Tibial nerve (tissue), 4 donors: ENCODE data around the gene TCHHL1. TPM values are rescaled to one million over a fixed set of nuclear protein-coding genes. Genes with fewer than 3 reads are reported as not detected.

Experiments used
- DNase-seq, 2 donors: peaks; one replicate each; pipeline ENCODE4 v3.0.0-alpha.2; 2019; ENCODE audit warnings: low spot score in 2 of 2
- H3K27ac ChIP-seq, 4 donors: fragments of 200-600 bp; sonication (generic) in 3 of 4; one replicate each; pipeline ENCODE4 v1.5.1; 2017 to 2019; ENCODE audit warnings: mild to moderate bottlenecking in 1 of 4
- H3K27me3 ChIP-seq, 2 donors: fragments of 200-600 bp; sonication (generic) in 1 of 2; one replicate each; pipeline versions ENCODE4 v1.5.1 to v1.6.0; 2017 to 2019
- H3K36me3 ChIP-seq, 3 donors: fragments of 200-600 bp; sonication (generic); one replicate each; pipeline ENCODE4 v1.5.1; 2018 to 2019
- H3K4me1 ChIP-seq, 4 donors: fragments of 200-600 bp; sonication (generic) in 3 of 4; one replicate each; pipeline ENCODE4 v1.5.1; 2017 to 2019
- H3K4me3 ChIP-seq, 4 donors: fragments of 200-600 bp; sonication (generic) in 3 of 4; one replicate each; pipeline ENCODE4 v1.5.1; 2017 to 2019; ENCODE audit warnings: mild to moderate bottlenecking in 1 of 4, moderate library complexity in 1 of 4
- H3K9me3 ChIP-seq, 4 donors: fragments of 200-600 bp; sonication (generic) in 3 of 4; one replicate each; pipeline ENCODE4 v1.5.1; 2017 to 2019
- CTCF ChIP-seq, 5 experiments: fragments of 200-600 bp in 3 of 5; fragments of 450-650 bp in 2 of 5; sonication (generic) in 3 of 5; IDR thresholded peaks; one replicate each; pipeline ENCODE4 v1.5.1; 2016 to 2019; ENCODE audit warnings: antibody characterized with exemption in 5 of 5, mild to moderate bottlenecking in 3 of 5, moderate library complexity in 2 of 5
- EP300 ChIP-seq, 2 donors: sonication (generic); formaldehyde crosslinking; IDR thresholded peaks; one replicate each; pipeline ENCODE4 v1.6.1; 2017; ENCODE audit warnings: antibody characterized with exemption in 2 of 2, mild to moderate bottlenecking in 1 of 2
- POLR2A ChIP-seq, 2 donors: fragments of 450-650 bp; IDR thresholded peaks; one replicate each; pipeline ENCODE4 v1.6.1; 2017; ENCODE audit warnings: antibody characterized with exemption in 2 of 2, mild to moderate bottlenecking in 2 of 2, moderate library complexity in 2 of 2
- WGBS, 2 donors: methylation state at CpG; one replicate each; pipeline ENCODE4 v1.1.5; 2018; 5-methylcytosine and 5-hydroxymethylcytosine counted together
- total RNA-seq, 4 donors: library from RNA; depleted of rRNA; stranded (reverse); fragments of >200 nt; gene quantifications; one replicate each; pipeline ENCODE4 v1.1.0, GENCODE V29; 2016

The TCHHL1 gene
- total RNA-seq, 4 donors from 2014 or later: not detected

- Histone ChIP-seq H3K4me3 (peak overlapping the region in 3 of 4 donors; percentile 22 to 32 (median 30)), H3K36me3 (no peaks in the 10 kb centered on the region), H3K27ac (peak overlapping the region; percentile 84 to 97 (median 94)), H3K27me3 (no peaks in the 10 kb centered on the region), H3K4me1 (peaks cover 0 to 34% (median 14%) of the 10 kb centered on the region in 4 donors), H3K9me3 (no peaks in the 10 kb centered on the region)
- 0 to 3% methylated on average over 13 of the region's 13 CpGs for WGBS, 2 donors
- peak; percentile 81 to 82 for DNase-seq
- TF ChIP-seq POLR2A (IDR thresholded peaks at IDR 0.05) (peak; percentile 71 to 82), CTCF (IDR thresholded peaks at IDR 0.05) (peak; percentile 49 to 67 (median 51)), EP300 (IDR thresholded peaks at IDR 0.05) (peak; percentile 54 to 94)
Measured at GRCh38 chr1:152047730-152048415, 41.0 kb downstream of the TCHHL1 start.

DNA sequence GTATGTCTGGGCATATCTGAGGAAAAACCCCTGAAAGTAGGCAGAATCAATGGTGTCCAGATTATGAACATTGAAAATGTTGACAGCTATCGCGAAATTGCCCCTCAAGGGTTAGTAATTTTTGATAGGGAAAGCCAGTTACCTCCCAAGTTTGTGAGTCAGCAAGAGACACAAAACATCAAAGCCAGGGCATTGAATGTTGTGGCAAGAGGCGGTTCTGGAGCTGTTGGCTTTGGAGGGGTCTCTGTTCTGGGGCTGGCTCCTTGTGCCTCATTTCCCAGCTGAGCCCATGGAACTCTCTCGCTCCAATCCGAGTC, 41.5 kb downstream of the TCHHL1 start:
- TF ChIP-seq POLR2A (IDR thresholded peaks at IDR 0.05): no peak
- TF ChIP-seq EP300 (IDR thresholded peaks at IDR 0.05): no peak
- TF ChIP-seq CTCF (IDR thresholded peaks at IDR 0.05): no peak
- WGBS, 2 donors: 45 to 46% methylated on average over 5 of the region's 5 CpGs
- Histone ChIP-seq H3K27ac (peak overlapping the region; percentile 84 to 97 (median 94)), H3K36me3 (no peaks in the 10 kb centered on the region), H3K4me1 (peaks cover 0 to 30% (median 14%) of the 10 kb centered on the region in 4 donors), H3K9me3 (no peaks in the 10 kb centered on the region), H3K4me3 (peak overlapping the region in 3 of 4 donors; percentile 22 to 32 (median 30)), H3K27me3 (no peaks in the 10 kb centered on the region)
- DNase-seq: no peak

DNA sequence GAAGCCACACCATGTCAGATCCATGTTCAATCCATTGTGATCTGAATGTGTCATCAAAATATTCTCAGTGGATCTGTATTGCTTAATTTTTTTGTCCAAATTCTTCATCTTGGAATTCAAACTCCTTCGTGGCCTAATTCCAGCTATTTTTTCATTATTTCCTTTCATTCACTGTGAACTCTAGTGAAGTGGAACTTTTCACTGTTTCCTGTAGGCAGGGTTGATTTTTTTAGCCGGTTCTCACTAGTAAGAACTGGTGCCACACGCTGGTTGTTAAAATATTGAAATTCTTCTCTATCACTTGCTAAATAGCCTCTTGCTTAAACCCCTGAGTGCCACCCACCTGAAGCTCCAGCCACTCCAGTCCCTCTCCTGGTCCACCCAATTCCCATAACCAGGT, 44.5 kb downstream of the TCHHL1 start:
- H3K27ac ChIP-seq: no peak overlapping the region
- no peak for TF ChIP-seq CTCF (IDR thresholded peaks at IDR 0.05)
- no peak for TF ChIP-seq POLR2A (IDR thresholded peaks at IDR 0.05)
- TF ChIP-seq EP300 (IDR thresholded peaks at IDR 0.05): no peak
- H3K9me3 ChIP-seq: no peaks in the 10 kb centered on the region
- peaks cover 0 to 30% (median 14%) of the 10 kb centered on the region in 4 donors for H3K4me1 ChIP-seq
- DNase-seq: no peak
- H3K27me3 ChIP-seq: no peaks in the 10 kb centered on the region
- H3K4me3 ChIP-seq: no peak overlapping the region
- 27% methylated on average over 3 of the region's 3 CpGs for WGBS, 2 donors
- H3K36me3 ChIP-seq: no peaks in the 10 kb centered on the region

- Histone ChIP-seq H3K4me3 (no peak overlapping the region), H3K27me3 (no peaks in the 10 kb centered on the region), H3K27ac (no peak overlapping the region), H3K9me3 (no peaks in the 10 kb centered on the region), H3K4me1 (peaks cover 0 to 29% (median 14%) of the 10 kb centered on the region in 4 donors), H3K36me3 (no peaks in the 10 kb centered on the region)
- no peak for DNase-seq
- no peak for TF ChIP-seq CTCF (IDR thresholded peaks at IDR 0.05)
- no peak for TF ChIP-seq EP300 (IDR thresholded peaks at IDR 0.05)
- no peak for TF ChIP-seq POLR2A (IDR thresholded peaks at IDR 0.05)
- 40 to 51% methylated on average over 5 of the region's 5 CpGs for WGBS, 2 donors
Measured at GRCh38 chr1:152043870-152044269, 45.0 kb downstream of the TCHHL1 start.

GRCh38 chr1:152042030-152042429, 46.8 kb downstream of the TCHHL1 start:
- 54 to 62% methylated on average over 1 of the region's 1 CpG for WGBS, 2 donors
- Histone ChIP-seq H3K4me1 (peaks cover 0 to 18% (median 3%) of the 10 kb centered on the region in 4 donors), H3K27ac (no peak overlapping the region), H3K4me3 (no peak overlapping the region), H3K9me3 (no peaks in the 10 kb centered on the region), H3K27me3 (no peaks in the 10 kb centered on the region), H3K36me3 (no peaks in the 10 kb centered on the region)
- TF ChIP-seq EP300 (IDR thresholded peaks at IDR 0.05) (no peak), POLR2A (IDR thresholded peaks at IDR 0.05) (no peak), CTCF (IDR thresholded peaks at IDR 0.05) (no peak)
- DNase-seq: no peak
